Heart left ventricle (tissue), 13 donors: ENCODE data around the gene MEOX2.

Experiments used
- POLR2A ChIP-seq, 2 donors: fragments of 450-650 bp; IDR thresholded peaks; one replicate each; pipeline ENCODE4 v1.6.1; 2017; ENCODE audit warnings: antibody characterized with exemption in 2 of 2, mild to moderate bottlenecking in 2 of 2, moderate library complexity in 2 of 2
- TF ChIP-seq, protein P1 (sequence below), 12 donors: fragments of 200-600 bp; sonication (generic) in 4 of 12; IDR thresholded peaks; one replicate each; pipeline versions ENCODE4 v1.5.0 to v1.8.0; 2018 to 2022; ENCODE audit warnings: antibody characterized with exemption in 12 of 12, mild to moderate bottlenecking in 5 of 12
- donor health status: ischemic (EF 13 %, LVEDD 7.1; RV severe dilation, severe dysfunction).
- donor health status: DM: no; HTN: yes; CAD: no.
- donor health status: DM: no; HTN: no; CAD: no.
- donor health status: ischemic (EF 25% LVEDD 6.9; RV normal size, moderate dysfunction).
- donor health status: ischemic (EF 25% LVEDD 5.7; RV mildly dilated, moderate dysfunction).
- donor health status: ischemic (EF 35%, LVEDD 5.7; RV mildly dilated, moderate dysfunction).
- donor health status: nonischemic (EF 11% LVEDD 7.7; RV severe dilation, severe dysfunction).
- donor health status: DM: yes; HTN: yes; CAD: no.
- donor health status: PGD.
- donor health status: ischemic (EF 29% LVEDD 5.4; RV normal size, mild dysfunction).
- donor health status: nonischemic (EF 23%, LVEDD 6.1; RV moderate dilation, normal function).

DNA sequence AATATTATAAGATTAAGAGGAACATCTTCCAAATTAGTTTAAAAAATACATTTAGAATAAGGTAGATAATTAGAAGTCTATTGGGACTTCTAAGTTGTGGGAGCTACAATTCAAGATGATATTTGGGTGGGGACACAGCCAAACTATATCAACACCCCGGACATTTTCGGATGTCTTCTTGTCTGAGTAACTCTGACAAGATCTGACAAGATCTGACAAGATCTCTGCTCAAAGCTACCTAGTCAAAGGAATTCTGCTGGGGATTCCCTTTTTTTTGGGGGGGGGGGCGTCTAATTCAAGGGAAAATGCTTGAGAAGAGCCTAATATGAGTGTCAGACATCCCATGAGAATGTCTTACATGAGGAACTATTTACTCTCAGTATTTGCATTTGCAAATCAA lies 119.4 kb downstream of the MEOX2 start:
- TF ChIP-seq, protein P1, sequence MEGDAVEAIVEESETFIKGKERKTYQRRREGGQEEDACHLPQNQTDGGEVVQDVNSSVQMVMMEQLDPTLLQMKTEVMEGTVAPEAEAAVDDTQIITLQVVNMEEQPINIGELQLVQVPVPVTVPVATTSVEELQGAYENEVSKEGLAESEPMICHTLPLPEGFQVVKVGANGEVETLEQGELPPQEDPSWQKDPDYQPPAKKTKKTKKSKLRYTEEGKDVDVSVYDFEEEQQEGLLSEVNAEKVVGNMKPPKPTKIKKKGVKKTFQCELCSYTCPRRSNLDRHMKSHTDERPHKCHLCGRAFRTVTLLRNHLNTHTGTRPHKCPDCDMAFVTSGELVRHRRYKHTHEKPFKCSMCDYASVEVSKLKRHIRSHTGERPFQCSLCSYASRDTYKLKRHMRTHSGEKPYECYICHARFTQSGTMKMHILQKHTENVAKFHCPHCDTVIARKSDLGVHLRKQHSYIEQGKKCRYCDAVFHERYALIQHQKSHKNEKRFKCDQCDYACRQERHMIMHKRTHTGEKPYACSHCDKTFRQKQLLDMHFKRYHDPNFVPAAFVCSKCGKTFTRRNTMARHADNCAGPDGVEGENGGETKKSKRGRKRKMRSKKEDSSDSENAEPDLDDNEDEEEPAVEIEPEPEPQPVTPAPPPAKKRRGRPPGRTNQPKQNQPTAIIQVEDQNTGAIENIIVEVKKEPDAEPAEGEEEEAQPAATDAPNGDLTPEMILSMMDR (IDR thresholded peaks at IDR 0.05) = no peak
- no peak for TF ChIP-seq POLR2A (IDR thresholded peaks at IDR 0.05)
